Fibroblast of skin of right quadriceps (primary cell): ENCODE results near the gene SLC9A6.

Experiments
- DNase-seq: peaks from one replicate; pipeline ENCODE4 v3.0.0-alpha.2; 2013

The SLC9A6 gene

DNA sequence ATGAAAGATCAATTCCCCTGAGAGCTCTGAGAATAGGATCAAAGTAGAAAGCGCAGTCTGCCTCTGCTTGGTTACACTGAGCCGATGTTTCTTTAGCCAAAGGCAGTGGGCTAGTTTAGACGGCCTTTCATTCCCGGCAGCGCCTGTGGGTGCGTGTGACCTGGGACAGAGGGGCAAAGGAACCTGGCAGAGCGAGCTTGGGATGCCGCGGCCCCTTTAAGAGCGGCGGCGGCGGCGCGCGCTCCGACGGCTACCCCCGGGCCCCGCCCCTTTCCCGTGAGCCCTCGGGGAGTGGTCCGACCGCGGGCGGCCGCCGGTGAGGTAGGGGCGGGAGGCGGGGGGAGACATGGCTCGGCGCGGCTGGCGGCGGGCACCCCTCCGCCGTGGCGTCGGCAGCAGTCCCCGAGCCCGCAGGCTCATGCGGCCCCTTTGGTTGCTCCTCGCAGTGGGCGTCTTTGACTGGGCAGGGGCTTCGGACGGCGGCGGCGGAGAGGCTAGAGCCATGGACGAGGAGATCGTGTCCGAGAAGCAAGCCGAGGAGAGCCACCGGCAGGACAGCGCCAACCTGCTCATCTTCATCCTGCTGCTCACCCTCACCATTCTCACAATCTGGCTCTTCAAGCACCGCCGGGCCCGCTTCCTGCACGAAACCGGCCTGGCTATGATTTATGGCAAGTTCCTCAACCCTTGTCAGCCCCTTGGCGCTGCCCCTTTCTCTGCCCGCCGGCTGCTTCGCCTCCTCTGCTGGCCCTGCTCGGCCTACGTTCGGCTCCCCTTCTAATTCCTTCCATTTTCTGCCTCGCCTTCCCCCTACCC, at the start of gene SLC9A6:
SLC9A6 (plus strand) TSS at position 279 of the 816 bp plus-strand sequence; CDS start at position 503, 224 bp downstream.
- DNase-seq, result peak; percentile 46

DNA sequence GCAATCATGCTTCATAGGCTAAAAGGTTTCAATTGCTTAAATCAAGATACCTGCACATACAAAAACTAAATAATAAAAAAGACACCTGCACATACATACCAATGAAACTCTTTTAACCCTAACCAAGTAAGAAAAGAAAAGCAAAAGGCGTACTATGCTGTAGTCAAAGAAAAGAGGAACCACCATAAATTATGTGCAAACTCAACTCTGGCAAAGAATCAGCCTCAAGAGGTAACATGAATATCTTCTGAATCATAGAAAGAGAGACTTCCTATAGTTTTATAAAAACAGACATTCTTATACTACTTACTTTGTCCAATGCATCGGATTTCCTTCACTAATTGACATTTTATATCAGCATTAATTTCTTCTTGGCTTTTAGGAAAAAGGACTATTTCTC, 40.7 kb upstream of the SLC9A6 start:
- DNase-seq, result no peak

GRCh38 chrX:135951291-135951690, 33.9 kb upstream of the SLC9A6 start:
- no peak for DNase-seq

- peak; percentile 7 for DNase-seq
These were observed 12.1 kb upstream of the SLC9A6 start for GRCh38 chrX:135973025-135973547.

DNA sequence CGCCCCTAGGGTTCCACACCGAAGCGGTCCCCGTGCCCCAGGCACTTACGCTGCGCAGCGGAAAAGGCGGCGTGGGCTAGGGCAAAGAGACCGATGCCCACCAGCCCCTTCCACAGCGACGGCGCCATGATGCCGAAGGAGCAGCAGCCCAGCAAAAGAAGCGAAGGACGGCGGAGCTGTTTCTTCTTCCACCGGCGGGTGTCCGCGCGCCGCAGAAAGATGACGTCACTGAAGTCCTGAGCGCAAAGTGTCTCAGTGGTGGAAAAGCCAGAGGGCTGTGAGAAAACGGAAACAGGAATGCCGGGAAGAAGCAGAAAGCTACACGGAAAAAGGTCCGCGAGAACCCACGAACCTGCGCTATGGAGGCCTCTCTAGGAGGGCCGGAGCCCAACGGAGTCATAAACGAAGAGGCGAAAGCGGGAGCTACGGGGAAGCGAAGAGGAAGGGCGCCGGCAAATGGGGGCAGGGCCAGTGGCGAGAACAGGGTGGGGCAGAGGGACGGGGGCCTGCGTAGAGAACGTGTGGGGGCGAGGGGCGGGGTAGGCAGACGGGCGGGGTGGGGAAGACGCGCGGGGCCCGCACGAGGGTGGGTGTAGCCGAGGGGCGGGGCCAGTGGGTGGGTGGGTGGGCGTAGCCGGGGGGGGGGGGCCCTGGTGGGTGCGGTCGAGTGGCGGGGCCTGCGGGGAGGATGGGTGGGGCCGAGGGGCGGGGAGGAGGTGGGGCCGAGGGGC, 11.5 kb upstream of the SLC9A6 start, which contains the start of gene MMGT1:
MMGT1 (minus strand) TSS at position 441 of the 731 bp plus-strand sequence; CDS start at position 128, 313 bp downstream.
- DNase-seq, result peak; percentile 83

DNA sequence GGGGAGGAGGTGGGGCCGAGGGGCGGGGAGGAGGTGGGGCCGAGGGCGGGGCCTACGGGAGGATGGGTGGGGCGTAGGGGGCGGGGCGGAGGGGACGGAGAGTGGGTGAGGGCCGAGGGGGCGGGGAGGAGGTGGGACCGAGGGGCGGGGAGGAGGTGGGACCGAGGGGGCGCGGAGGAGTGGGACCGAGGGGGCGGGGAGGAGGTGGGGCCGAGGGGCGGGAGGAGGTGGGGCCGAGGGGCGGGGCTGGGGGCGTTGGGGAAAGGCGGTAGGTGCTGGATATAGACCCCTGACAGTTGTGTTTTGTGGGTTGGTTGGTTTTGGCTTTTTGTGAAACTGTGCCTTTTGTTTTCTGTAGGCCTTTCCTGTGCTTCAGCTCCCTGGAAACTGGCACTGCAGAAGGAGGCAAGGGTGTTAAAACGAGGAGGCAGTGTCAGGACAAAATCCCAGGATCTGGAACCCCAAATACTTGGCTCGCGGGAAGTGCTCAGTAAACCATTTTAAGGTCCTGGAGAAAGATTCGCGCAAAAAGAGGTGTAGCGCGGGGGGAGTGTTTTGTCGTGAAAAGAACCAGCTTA, 10.9 kb upstream of the SLC9A6 start:
- peak; percentile 70 for DNase-seq

- no peak for DNase-seq
These were observed 9.8 kb upstream of the SLC9A6 start for GRCh38 chrX:135975421-135975820.

DNA sequence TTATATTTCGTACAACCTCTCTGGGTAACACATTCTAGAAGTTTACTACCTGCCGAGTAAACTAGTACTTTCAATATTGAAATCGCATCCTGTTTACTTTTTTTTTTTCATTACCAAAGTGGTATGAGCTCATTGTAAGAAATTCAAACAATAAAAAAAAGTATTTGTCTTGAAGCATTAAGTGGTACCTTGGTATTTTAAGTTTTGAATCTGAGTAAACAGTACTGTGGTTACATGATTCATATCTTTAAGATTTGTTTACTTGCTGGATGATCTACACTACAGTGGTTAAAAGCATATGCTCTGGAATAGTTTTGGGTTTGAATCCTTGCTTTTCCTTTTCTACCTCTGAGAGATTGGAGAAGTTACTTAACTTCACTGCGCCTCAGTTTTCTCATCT, 7.6 kb upstream of the SLC9A6 start:
- DNase-seq, result peak; percentile 19

DNA sequence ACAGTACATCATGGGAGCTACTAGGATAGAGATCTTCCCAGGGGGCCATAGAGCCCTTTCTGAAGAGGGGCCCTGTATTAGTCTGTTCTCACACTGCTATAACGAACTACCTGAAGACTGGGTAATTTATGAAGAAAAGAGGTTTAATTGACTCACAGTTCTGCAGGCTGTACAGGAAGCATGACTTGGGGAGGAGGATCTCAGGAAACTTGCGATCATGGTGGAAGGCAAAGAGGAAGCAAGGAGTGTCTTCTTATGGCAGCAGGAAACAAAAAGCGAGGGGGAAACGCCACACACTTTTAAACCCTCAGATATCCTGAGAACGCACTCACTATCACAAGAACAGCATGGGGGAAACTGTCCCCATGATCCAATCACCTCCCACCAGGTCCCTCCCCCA, 4.2 kb upstream of the SLC9A6 start:
- DNase-seq, result no peak

DNA sequence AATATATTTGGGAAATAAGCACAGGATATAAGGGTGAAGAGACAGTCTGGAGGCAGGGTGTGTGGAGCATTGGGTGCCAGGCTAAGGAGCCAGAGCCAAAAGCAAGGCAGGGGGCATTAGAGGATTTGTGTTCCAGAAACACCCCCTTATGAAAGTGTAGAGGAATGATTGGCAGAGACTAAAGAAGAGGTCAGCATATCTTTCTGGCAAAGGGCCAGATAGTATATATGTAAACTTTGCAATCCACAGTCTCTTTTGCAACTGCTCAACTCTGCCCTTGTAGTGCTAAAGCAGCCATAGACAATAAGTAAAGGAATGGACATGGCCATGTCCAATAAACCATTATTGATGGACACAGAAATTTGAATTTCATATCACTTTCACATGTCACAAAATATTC, 3.6 kb upstream of the SLC9A6 start:
- DNase-seq, result no peak

DNA sequence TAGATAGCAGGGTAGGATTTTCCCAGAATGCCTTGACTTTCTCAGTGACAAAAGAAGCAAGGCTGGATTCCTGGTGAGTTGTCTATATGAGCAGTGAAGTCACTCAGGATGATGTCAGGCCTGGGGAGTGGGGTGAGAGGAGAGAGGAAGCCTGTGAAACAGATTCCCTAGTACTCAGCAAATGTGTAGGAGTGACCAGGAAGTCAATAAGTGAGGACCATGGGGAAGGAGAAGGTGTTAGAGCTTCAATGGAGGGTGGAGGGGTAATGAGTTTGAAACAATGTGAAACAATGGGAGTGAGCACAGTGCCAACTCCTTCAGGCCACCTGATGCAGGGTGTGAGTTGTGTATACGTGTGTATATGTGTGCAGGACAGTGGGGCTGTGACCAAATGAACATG, 2.4 kb upstream of the SLC9A6 start:
- no peak for DNase-seq

GRCh38 chrX:135984256-135984655, 979 bp upstream of the SLC9A6 start:
- no peak for DNase-seq

- no peak for DNase-seq
These were observed 461 bp upstream of the SLC9A6 start for GRCh38 chrX:135984791-135985156.

DNA sequence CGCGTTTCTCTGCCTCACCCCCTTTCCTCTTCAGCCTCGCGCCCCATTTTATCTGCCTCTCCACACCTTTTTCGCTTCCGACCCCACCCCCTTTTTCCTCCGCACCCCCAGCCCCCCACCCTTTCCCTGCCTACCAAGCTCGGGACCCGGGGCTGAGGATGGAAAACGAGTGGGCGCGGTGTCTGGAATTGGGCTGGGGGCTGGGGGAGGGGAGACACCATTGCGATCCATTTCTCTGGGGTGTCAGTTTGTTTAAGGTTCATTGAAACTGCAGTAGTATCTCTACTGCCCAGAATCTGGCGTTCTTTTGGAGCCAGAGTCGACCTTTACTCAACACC, 707 bp downstream of the SLC9A6 start:
- no peak for DNase-seq

DNA sequence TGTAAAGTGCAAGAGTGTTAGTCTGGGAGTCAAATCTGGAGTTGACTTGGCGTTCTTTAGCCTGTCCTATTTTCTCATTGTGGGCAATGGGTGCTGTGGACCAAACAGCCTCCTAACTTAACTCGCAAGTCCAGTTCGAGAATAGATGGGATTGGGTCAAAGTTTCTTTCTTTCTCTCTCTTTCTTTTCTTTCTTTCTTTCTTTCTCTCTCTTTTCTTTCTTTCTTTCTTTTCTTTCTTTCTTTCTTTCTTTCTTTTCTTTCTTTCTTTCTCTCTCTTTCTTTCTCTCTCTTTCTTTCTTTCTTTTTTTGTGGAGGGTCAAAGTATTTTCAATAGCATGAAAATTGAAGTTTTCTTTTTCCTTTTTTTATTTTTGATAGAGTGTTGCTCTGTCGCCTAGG, 3.0 kb downstream of the SLC9A6 start:
- no peak for DNase-seq

DNA sequence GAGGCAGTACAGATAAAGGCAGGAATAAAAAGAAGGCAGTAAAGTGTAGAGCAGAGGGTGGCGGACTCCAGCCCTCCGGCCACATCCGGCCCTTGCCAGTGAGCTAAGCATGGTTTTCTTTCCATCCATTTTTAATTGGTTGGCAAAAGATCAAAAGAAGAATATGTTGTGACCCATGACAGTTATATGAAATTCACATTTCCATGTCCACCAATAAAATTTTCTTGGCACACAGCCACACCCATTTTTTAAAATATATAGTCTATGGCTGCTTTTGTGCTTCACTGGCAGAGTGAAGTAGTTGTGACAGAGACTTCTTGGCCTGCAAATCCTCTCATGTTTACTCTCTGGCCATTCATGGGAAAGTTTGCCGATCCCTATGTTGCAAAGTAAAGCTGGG, 29.8 kb downstream of the SLC9A6 start:
- DNase-seq, result no peak

DNA sequence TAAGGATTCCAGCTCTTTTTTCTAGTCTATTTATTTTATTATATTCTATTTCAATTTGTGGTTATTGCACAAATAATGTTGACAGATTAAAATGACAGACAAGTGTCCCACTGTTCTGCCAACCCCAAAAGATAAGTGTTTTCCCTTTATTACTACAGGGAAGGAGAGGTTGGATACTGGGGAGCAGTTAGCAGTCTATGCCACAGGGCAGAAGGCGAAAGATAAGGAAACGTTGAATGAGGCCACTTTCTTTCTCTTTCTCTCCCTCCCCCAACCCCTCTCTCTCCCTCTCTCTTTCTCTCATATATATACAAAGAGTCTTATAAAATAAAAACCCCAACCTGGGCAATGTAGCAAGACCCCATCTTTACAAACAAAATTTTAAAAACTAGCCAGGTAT, 31.6 kb downstream of the SLC9A6 start:
- DNase-seq, result no peak

- no peak for DNase-seq
These were observed 34.0 kb downstream of the SLC9A6 start for GRCh38 chrX:136019226-136019625.

- DNase-seq, result no peak
These were observed 35.9 kb downstream of the SLC9A6 start for GRCh38 chrX:136021160-136021559.

- DNase-seq, result no peak
These were observed 36.7 kb downstream of the SLC9A6 start for GRCh38 chrX:136021903-136022302.

DNA sequence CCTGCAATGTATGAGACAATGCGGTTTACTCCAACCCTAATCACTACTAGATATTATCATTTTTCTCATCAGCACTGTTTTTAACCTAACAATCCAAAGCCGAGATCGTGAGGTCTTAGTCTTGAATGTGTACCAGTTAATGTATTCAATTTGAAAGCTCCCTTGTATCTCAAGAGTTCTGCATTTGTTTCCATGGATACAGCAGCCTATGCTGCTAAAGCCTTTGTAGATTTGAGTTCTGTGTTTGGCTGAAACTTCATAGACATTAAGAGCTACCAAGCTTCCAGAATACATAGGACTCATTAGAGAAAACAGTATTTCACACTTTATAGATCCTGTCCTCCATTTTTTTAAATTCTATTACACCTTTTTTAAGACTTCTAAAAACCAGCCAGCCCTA, 39.9 kb downstream of the SLC9A6 start:
- DNase-seq, result no peak

- DNase-seq, result peak; percentile 60
These were observed 43.2 kb downstream of the SLC9A6 start for GRCh38 chrX:136028383-136028984.

GRCh38 chrX:136029766-136030165, 44.5 kb downstream of the SLC9A6 start:
- DNase-seq, result no peak
